ENCODE results near the gene ANKRD17.

Gene ANKRD17

DNA sequence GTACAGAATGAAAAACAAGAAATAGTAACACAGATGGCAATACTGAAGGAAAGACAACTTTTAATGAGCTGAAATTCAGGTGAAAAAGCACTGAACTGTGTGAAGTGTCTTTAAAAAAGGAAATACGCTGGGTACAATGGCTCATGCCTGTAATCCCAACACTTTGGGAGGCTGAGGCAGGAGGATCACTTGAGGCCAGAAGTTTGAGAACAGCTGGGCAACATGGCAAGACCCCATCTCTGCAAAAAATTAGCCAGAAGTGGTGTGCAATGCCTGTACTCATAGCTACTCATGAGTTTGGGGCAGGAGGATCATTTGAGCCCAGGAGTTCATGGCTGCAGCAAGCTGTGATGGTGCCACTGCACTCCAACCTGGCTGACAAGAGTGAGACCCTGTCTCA lies 129.3 kb downstream of the ANKRD17 start:
- TF ChIP-seq, protein P1, sequence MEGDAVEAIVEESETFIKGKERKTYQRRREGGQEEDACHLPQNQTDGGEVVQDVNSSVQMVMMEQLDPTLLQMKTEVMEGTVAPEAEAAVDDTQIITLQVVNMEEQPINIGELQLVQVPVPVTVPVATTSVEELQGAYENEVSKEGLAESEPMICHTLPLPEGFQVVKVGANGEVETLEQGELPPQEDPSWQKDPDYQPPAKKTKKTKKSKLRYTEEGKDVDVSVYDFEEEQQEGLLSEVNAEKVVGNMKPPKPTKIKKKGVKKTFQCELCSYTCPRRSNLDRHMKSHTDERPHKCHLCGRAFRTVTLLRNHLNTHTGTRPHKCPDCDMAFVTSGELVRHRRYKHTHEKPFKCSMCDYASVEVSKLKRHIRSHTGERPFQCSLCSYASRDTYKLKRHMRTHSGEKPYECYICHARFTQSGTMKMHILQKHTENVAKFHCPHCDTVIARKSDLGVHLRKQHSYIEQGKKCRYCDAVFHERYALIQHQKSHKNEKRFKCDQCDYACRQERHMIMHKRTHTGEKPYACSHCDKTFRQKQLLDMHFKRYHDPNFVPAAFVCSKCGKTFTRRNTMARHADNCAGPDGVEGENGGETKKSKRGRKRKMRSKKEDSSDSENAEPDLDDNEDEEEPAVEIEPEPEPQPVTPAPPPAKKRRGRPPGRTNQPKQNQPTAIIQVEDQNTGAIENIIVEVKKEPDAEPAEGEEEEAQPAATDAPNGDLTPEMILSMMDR (IDR thresholded peaks at IDR 0.05): no peak

- TF ChIP-seq, protein P1 (IDR thresholded peaks at IDR 0.05): peak; percentile 23; the same call in 1 of the 2 replicates
Measured at GRCh38 chr4:73127839-73128453, 130.7 kb downstream of the ANKRD17 start.

DNA sequence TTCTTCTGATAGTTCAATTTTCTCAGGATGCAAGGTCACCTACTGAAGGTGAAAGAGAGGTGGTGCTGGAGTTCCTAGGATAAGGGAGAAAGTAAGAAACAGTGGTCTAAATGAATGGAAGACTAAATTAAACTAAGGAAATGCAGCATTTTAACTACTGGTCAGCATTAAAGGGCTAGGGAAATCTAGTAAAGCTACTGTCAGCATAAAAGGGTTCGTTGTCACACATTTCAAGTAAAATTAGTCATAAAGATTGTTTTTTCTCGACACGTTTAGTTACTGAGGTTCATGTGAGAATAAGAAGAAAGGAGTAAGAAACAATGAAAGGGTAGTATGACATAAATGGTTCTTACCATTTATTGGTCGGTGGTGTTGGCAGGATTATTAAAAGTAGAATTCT lies 149.1 kb downstream of the ANKRD17 start:
- TF ChIP-seq, protein P1 (IDR thresholded peaks at IDR 0.05): no peak

DNA sequence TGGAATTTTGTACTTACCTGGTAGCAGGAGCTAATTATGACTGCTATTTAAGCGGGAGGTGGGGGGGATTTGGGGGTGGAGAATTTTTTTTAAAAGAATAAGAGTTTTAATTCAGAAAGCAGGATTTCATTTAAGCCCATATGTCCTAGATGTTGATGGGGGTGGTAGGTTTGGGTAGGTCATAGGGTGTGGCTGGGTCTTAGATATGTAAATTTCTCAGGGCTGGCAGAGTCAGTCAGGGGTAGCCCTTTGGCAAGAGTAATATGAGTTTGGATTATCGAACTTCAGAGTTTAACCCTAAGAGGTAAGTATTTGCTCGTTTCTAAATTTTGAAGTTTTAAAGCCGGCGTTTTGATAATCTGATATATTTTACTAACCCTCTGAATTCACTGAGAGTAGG lies 153.9 kb downstream of the ANKRD17 start:
- TF ChIP-seq, protein P1 (IDR thresholded peaks at IDR 0.05): no peak

- TF ChIP-seq, protein P1 (IDR thresholded peaks at IDR 0.05): no peak
Measured at GRCh38 chr4:73103799-73104503, 154.6 kb downstream of the ANKRD17 start.

DNA sequence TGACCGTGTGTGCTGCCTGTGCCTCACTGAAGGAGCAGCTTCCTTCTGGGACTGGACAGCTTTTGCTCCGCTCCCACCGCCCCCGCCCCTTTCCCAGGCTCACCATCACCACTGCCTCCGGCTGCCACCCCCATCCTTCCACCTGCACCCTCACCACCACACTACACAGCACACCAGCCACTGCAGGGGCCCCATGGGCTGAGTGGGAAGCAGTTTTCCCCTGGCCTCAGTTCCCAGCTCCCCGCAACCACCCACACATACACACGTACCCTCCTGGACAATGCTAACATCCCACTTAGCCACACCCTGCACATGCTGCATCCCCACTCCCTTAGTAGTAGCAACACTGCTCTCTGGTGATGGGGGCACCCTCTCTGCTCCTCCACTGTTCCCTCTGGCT lies 159.5 kb downstream of the ANKRD17 start:
- TF ChIP-seq, protein P1 (IDR thresholded peaks at IDR 0.05): no peak

GRCh38 chr4:73098713-73099112 lies 159.9 kb downstream of the ANKRD17 start:
- TF ChIP-seq, protein P1 (IDR thresholded peaks at IDR 0.05): no peak
